Hepatocyte (in vitro differentiated cells): ENCODE measurements around the gene ZFP36L1.

Experiments
- CTCF ChIP-seq: fragments of 200-600 bp; sonication (generic); IDR thresholded peaks from 2 replicates; pipeline ENCODE4 v1.5.1; 2016; ENCODE audit warnings: antibody characterized with exemption, mild to moderate bottlenecking; ENCODE audit not compliant: poor library complexity
- EZH2 ChIP-seq: fragments of 200-600 bp; sonication (generic); IDR thresholded peaks from 2 replicates; pipeline ENCODE4 v1.6.1; 2016; ENCODE audit warnings: antibody characterized with exemption, mild to moderate bottlenecking, borderline replicate concordance

- TF ChIP-seq EZH2: no peak
- no peak for TF ChIP-seq CTCF
Observed at GRCh38 chr14:68823434-68824206, 30.8 kb upstream of the ZFP36L1 start.
